Stimulated activated memory B cell treated with anti-CD40 and anti-IgM and Interleukin-4, amounts not matched to agents 10 μg/mL and 1 μg/mL and 100 μg/mL, for 72 hours (primary cell): Measurements from ENCODE around the gene DPP6.

ENCODE experiments used
- ATAC-seq: fragments of 150-1000 bp; cut with Tn5 transposase; 2 replicates; pipeline ENCODE4 v1.10.0; 2021
- H3K27ac Mint-ChIP-seq: one replicate; pipeline ENCODE4 v1.8.0; 2022; ENCODE audit warnings: mild to moderate bottlenecking, mixed read lengths
- H3K27me3 Mint-ChIP-seq: one replicate; pipeline ENCODE4 v1.8.0; 2022; ENCODE audit warnings: mixed read lengths
- H3K36me3 Mint-ChIP-seq: one replicate; pipeline ENCODE4 v1.8.0; 2022; ENCODE audit warnings: mixed read lengths
- H3K4me1 Mint-ChIP-seq: one replicate; pipeline ENCODE4 v1.8.0; 2022; ENCODE audit warnings: mixed read lengths
- H3K4me3 Mint-ChIP-seq: one replicate; pipeline ENCODE4 v1.8.0; 2022; ENCODE audit warnings: mild to moderate bottlenecking, moderate library complexity, mixed read lengths
- H3K9me3 Mint-ChIP-seq: one replicate; pipeline ENCODE4 v1.8.0; 2022; ENCODE audit warnings: mixed read lengths

Gene DPP6

GRCh38 chr7:154871507-154871906, 819.3 kb downstream of the DPP6 start:
- Mint-ChIP-seq H3K27me3 (peaks cover 58% of the 10 kb centered on the region), H3K4me3 (no peak overlapping the region), H3K4me1 (peaks cover 10% of the 10 kb centered on the region), H3K27ac (no peak overlapping the region), H3K9me3 (peaks cover 8% of the 10 kb centered on the region), H3K36me3 (no peaks in the 10 kb centered on the region)
- no peak for ATAC-seq

GRCh38 chr7:154871928-154872750, 819.9 kb downstream of the DPP6 start:
- peaks cover 58% of the 10 kb centered on the region for H3K27me3 Mint-ChIP-seq
- peaks cover 4% of the 10 kb centered on the region for H3K4me1 Mint-ChIP-seq
- no peak for ATAC-seq
- no peak overlapping the region for H3K4me3 Mint-ChIP-seq
- peaks cover 6% of the 10 kb centered on the region for H3K9me3 Mint-ChIP-seq
- no peaks in the 10 kb centered on the region for H3K36me3 Mint-ChIP-seq
- no peak overlapping the region for H3K27ac Mint-ChIP-seq

DNA sequence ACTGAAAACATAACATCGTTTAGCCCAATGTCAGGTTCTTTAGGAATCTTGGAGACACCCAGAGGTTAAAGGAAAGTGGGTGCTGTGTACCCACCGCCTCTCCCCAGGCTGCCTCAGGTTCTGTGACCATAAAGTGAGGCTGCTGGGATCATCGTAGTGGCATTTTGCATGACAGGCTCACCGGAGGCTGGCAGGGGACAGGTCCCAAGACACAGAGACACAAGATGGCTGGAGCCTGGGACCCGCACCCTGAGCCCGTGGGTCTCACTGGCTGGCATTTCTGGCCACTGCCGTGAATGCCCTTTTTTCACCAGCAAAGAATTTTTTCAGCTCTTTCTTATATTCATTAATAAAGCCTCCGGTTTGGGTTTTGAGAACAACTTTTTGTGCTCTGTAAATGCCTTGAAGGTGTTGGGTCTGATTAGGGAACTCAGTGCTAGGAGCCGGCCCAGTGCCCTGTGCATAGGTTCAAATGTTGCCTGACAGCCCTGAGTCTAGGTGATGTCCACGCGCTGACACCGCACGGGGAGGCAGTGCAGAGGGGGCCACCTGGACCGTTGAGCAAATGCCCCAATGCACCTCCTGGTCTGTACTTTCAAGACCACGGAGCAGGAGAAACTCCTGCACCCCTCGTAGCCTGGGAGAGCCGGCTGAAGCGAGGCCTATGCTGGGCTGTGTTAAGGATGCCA, 820.8 kb downstream of the DPP6 start:
- no peak for ATAC-seq
- no peak overlapping the region for H3K4me3 Mint-ChIP-seq
- no peaks in the 10 kb centered on the region for H3K36me3 Mint-ChIP-seq
- H3K27ac Mint-ChIP-seq, result no peak overlapping the region
- peaks cover 5% of the 10 kb centered on the region for H3K9me3 Mint-ChIP-seq
- H3K4me1 Mint-ChIP-seq, result no peaks in the 10 kb centered on the region
- peaks cover 62% of the 10 kb centered on the region for H3K27me3 Mint-ChIP-seq

GRCh38 chr7:154873500-154874121, 821.4 kb downstream of the DPP6 start:
- peaks cover 59% of the 10 kb centered on the region for H3K27me3 Mint-ChIP-seq
- peaks cover 5% of the 10 kb centered on the region for H3K9me3 Mint-ChIP-seq
- H3K4me1 Mint-ChIP-seq, result no peaks in the 10 kb centered on the region
- no peak overlapping the region for H3K4me3 Mint-ChIP-seq
- no peak overlapping the region for H3K27ac Mint-ChIP-seq
- no peak for ATAC-seq
- H3K36me3 Mint-ChIP-seq, result no peaks in the 10 kb centered on the region

GRCh38 chr7:154874409-154875113, 822.4 kb downstream of the DPP6 start:
- Mint-ChIP-seq H3K27ac (no peak overlapping the region), H3K4me1 (no peaks in the 10 kb centered on the region), H3K9me3 (peaks cover 5% of the 10 kb centered on the region), H3K4me3 (no peak overlapping the region), H3K27me3 (peaks cover 49% of the 10 kb centered on the region), H3K36me3 (no peaks in the 10 kb centered on the region)
- ATAC-seq, result no peak

GRCh38 chr7:154875297-154875696, 823.1 kb downstream of the DPP6 start:
- Mint-ChIP-seq H3K4me1 (no peaks in the 10 kb centered on the region), H3K27me3 (peaks cover 49% of the 10 kb centered on the region), H3K36me3 (no peaks in the 10 kb centered on the region), H3K9me3 (peaks cover 5% of the 10 kb centered on the region), H3K27ac (no peak overlapping the region), H3K4me3 (no peak overlapping the region)
- ATAC-seq, result no peak

DNA sequence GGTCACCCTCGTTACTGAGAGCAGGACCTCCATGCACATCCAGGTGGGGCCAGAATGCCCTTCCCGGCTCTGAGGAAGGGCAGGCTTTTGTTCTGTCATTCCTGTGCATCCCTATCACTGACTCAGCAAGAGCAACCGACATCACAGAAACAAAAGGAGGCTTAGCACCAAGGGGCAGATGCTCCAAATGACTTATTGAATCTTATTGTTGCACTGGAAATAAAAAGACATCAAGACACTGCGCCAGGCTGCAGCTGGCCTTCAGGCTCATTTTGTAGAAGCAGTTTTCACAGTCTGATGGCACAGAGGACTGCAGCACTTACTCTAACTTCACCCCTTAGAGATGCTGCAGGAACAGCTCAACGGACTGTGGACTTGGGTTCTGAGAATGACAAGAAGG, 824.3 kb downstream of the DPP6 start:
- no peak for ATAC-seq
- Mint-ChIP-seq H3K9me3 (peaks cover 5% of the 10 kb centered on the region), H3K27ac (no peak overlapping the region), H3K36me3 (no peaks in the 10 kb centered on the region), H3K4me1 (no peaks in the 10 kb centered on the region), H3K4me3 (no peak overlapping the region), H3K27me3 (peaks cover 49% of the 10 kb centered on the region)

DNA sequence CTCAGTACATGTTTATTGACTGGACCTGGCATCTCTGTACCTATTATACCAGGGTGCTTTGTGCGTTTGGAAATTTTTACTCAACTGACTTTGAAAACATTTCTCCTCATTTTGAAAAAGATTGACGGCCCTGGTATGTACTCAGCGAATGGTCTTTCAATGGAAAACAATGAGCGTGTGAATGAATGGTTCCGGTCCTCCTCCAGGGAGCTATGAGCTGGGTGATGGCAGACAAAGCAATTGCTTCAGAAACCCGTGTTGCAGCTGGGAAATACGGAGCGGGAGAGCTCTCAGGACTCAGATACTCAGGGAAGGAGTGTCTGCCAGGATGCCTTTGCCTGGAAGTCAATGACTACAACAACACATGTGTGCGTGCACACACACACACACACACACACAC, 824.8 kb downstream of the DPP6 start:
- H3K36me3 Mint-ChIP-seq, result no peaks in the 10 kb centered on the region
- H3K9me3 Mint-ChIP-seq, result peaks cover 5% of the 10 kb centered on the region
- peaks cover 46% of the 10 kb centered on the region for H3K27me3 Mint-ChIP-seq
- H3K4me3 Mint-ChIP-seq, result no peak overlapping the region
- no peak for ATAC-seq
- no peak overlapping the region for H3K27ac Mint-ChIP-seq
- no peaks in the 10 kb centered on the region for H3K4me1 Mint-ChIP-seq

DNA sequence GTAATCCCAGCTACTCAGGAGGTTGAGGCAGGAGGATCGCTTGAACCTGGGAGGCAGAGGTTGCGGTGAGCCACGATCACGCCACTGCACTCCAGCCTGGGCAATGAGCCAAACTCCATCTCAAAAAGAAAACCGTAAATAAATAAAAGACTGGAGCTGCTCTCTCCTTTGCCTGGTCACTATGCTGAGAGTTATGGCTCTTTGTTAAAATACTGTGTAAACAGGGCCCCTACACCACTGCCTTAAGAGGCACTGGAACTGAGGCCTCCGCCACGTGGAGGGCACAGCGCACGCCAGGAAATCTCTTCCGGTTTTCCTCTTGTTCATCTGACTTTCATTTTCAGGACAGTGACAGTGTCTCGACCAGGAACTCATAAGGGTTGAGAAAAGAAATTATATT, 827.4 kb downstream of the DPP6 start:
- Mint-ChIP-seq H3K4me1 (no peaks in the 10 kb centered on the region), H3K36me3 (no peaks in the 10 kb centered on the region), H3K4me3 (no peak overlapping the region), H3K27me3 (peaks cover 34% of the 10 kb centered on the region), H3K9me3 (no peaks in the 10 kb centered on the region), H3K27ac (no peak overlapping the region)
- no peak for ATAC-seq

GRCh38 chr7:154880513-154880912, 828.3 kb downstream of the DPP6 start:
- no peaks in the 10 kb centered on the region for H3K36me3 Mint-ChIP-seq
- ATAC-seq, result no peak
- H3K4me1 Mint-ChIP-seq, result no peaks in the 10 kb centered on the region
- H3K4me3 Mint-ChIP-seq, result no peak overlapping the region
- H3K27ac Mint-ChIP-seq, result no peak overlapping the region
- no peaks in the 10 kb centered on the region for H3K9me3 Mint-ChIP-seq
- peaks cover 25% of the 10 kb centered on the region for H3K27me3 Mint-ChIP-seq

- no peaks in the 10 kb centered on the region for H3K9me3 Mint-ChIP-seq
- H3K27ac Mint-ChIP-seq, result no peak overlapping the region
- no peaks in the 10 kb centered on the region for H3K36me3 Mint-ChIP-seq
- H3K4me3 Mint-ChIP-seq, result no peak overlapping the region
- H3K27me3 Mint-ChIP-seq, result peaks cover 20% of the 10 kb centered on the region
- ATAC-seq, result no peak
- H3K4me1 Mint-ChIP-seq, result no peaks in the 10 kb centered on the region
Measured at GRCh38 chr7:154881026-154881425, 828.8 kb downstream of the DPP6 start.

DNA sequence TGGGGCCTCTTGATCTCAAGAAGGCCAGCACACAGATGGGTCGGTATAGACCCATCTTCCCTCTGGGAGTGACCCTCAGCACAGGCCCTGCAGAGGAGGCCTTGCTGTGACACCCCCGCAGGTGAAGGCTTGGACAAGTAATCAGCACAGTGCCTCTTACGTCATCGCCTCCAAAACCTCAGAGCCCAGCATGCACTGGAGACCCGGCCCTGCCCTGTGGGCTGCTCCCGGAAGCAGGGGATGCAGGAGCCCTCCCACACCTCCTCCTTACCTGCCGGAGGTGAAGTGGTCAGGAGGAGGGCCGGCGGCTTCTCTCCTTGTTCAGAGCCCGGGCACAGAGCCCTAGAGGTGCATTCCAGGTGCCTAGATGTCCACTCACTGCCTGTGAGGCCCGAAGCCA, 829.3 kb downstream of the DPP6 start:
- Mint-ChIP-seq H3K4me1 (no peaks in the 10 kb centered on the region), H3K4me3 (no peak overlapping the region), H3K27me3 (peaks cover 15% of the 10 kb centered on the region), H3K9me3 (no peaks in the 10 kb centered on the region), H3K36me3 (no peaks in the 10 kb centered on the region), H3K27ac (no peak overlapping the region)
- ATAC-seq, result no peak

- Mint-ChIP-seq H3K9me3 (no peaks in the 10 kb centered on the region), H3K4me1 (no peaks in the 10 kb centered on the region), H3K4me3 (no peak overlapping the region), H3K27ac (no peak overlapping the region), H3K27me3 (peaks cover under 1% of the 10 kb centered on the region), H3K36me3 (no peaks in the 10 kb centered on the region)
- ATAC-seq, result no peak
Measured at GRCh38 chr7:154882931-154883474, 830.8 kb downstream of the DPP6 start.

DNA sequence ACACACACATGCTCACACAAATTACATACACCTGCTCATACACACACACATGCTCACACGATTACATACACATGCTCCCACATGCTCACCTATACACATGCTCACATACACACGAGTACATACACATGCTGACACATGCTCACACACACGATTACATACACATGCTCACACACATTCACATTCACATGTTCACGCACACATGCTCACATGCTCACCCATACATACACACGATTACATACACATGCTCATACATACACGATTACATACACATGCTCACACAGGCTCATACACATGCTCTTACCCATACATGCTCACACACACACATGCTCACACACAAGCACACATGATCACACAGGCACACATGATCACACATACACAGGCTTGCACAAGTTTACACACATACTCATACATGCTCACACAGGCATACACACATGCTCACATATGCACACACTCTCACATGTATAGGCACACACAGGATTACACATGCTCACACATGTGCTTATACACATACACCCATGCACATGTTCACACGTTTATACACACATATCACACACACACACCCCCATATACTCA, 832.2 kb downstream of the DPP6 start:
- no peak for ATAC-seq
- Mint-ChIP-seq H3K27ac (no peak overlapping the region), H3K4me1 (no peaks in the 10 kb centered on the region), H3K27me3 (peaks cover under 1% of the 10 kb centered on the region), H3K36me3 (no peaks in the 10 kb centered on the region), H3K4me3 (no peak overlapping the region), H3K9me3 (peaks cover 6% of the 10 kb centered on the region)

DNA sequence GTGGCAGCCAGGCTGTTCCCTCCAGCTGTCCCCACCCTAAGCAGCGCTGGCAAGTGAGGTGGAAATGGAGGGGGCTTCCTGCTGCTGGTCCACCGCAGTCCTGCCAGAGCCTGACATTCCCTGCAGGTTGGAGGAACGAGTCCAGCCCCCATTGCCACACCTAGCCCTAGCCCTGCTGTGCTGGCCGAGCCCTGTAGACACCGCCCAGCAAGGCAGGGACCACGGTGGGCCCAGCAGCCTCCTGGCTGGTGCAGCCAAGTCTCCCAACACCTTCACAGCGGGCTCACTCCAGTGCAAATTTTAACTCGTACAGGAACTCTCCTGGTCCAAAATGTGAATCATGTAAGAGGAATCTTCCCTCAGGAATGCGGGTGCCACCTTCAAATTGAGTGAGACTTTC, 834.4 kb downstream of the DPP6 start:
- Mint-ChIP-seq H3K36me3 (no peaks in the 10 kb centered on the region), H3K9me3 (peaks cover 6% of the 10 kb centered on the region), H3K27me3 (peaks cover 16% of the 10 kb centered on the region), H3K4me1 (no peaks in the 10 kb centered on the region), H3K4me3 (no peak overlapping the region), H3K27ac (no peak overlapping the region)
- ATAC-seq, result no peak
